Measurements from ENCODE around the gene MTHFSD.

MTHFSD gene

GRCh38 chr16:86566966-86567700 is 12.1 kb upstream of the MTHFSD start:
- Mint-ChIP-seq H3K27me3 (peaks cover 40% of the 10 kb centered on the region), H3K4me1 (peaks cover 30% of the 10 kb centered on the region), H3K4me3 (peak overlapping the region; percentile 52), H3K9me3 (no peaks in the 10 kb centered on the region), H3K36me3 (no peaks in the 10 kb centered on the region), H3K27ac (no peak overlapping the region)

GRCh38 chr16:86566601-86566965 is 11.5 kb upstream of the MTHFSD start, which contains the start of gene FOXC2:
FOXC2 (plus strand) TSS chr16:86566829; CDS start chr16:86567336, 507 bp downstream.
- Mint-ChIP-seq H3K27ac (peak within 1 kb of the TSS; percentile 62), H3K4me3 (peak within 1 kb of the TSS; percentile 54), H3K9me3 (no peaks in the 10 kb centered on the region), H3K27me3 (peaks cover 42% of the 10 kb centered on the region), H3K36me3 (no peaks in the 10 kb centered on the region), H3K4me1 (peaks cover 30% of the 10 kb centered on the region)

DNA sequence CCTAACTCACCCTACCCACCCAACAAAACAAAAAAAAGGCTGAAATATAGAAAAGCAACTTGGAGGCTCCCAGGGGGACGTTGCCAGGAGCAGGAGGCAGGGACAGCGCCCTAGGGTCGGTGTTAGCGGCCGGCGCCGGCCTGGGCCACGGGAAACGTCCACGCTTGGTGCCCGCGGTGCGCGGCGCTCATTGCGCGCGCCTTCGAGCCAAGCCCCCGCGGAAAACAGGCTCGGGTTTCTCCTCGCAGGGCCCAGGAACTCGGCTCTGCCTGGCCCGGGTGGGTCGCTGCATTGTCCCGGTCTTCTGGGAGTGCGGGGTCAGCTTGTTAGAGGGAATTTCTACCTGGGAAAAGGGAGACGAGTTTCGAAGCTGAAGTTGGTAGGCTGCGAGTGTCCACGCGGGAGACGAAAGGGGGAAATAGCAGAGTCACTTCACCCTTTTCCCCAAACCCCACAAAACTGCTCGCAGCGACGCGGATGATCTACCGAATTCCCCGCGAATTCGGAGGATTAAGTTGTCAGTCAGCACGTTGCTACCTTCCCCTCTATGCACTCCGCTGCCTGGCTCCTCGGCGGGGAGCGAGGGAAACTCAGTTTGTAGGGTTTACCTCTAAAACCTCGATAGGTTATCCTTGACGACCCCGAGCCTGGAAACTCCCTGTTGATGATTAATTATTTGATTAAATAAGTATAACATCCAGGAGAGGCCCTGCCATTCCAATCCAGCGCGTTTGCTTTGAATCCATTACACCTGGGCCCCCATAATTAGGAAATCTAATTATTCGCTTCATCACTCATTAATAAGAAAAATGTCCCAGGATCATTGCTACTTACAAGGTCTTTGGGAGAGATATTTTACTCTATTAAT is 10.8 kb upstream of the MTHFSD start:
- peaks cover 40% of the 10 kb centered on the region for H3K27me3 Mint-ChIP-seq
- H3K9me3 Mint-ChIP-seq: no peaks in the 10 kb centered on the region
- H3K27ac Mint-ChIP-seq: peak overlapping the region; percentile 62
- H3K4me1 Mint-ChIP-seq: peaks cover 30% of the 10 kb centered on the region
- no peaks in the 10 kb centered on the region for H3K36me3 Mint-ChIP-seq
- H3K4me3 Mint-ChIP-seq: no peak overlapping the region

GRCh38 chr16:86565181-86565631 is 10.2 kb upstream of the MTHFSD start:
- Mint-ChIP-seq H3K9me3 (no peaks in the 10 kb centered on the region), H3K27me3 (peaks cover 37% of the 10 kb centered on the region), H3K4me1 (peaks cover 30% of the 10 kb centered on the region), H3K4me3 (no peak overlapping the region), H3K36me3 (no peaks in the 10 kb centered on the region), H3K27ac (no peak overlapping the region)

- Mint-ChIP-seq H3K9me3 (no peaks in the 10 kb centered on the region), H3K4me3 (peak overlapping the region; percentile 81), H3K27ac (peak overlapping the region; percentile 65), H3K27me3 (peaks cover 34% of the 10 kb centered on the region), H3K36me3 (no peaks in the 10 kb centered on the region), H3K4me1 (peaks cover 28% of the 10 kb centered on the region)
These were observed 8.7 kb upstream of the MTHFSD start for GRCh38 chr16:86563469-86564345.

- peaks cover 25% of the 10 kb centered on the region for H3K4me1 Mint-ChIP-seq
- no peaks in the 10 kb centered on the region for H3K36me3 Mint-ChIP-seq
- H3K27me3 Mint-ChIP-seq: peaks cover 33% of the 10 kb centered on the region
- H3K27ac Mint-ChIP-seq: no peak overlapping the region
- H3K9me3 Mint-ChIP-seq: no peaks in the 10 kb centered on the region
- H3K4me3 Mint-ChIP-seq: no peak overlapping the region
These were observed 7.3 kb upstream of the MTHFSD start for GRCh38 chr16:86562356-86562755.

DNA sequence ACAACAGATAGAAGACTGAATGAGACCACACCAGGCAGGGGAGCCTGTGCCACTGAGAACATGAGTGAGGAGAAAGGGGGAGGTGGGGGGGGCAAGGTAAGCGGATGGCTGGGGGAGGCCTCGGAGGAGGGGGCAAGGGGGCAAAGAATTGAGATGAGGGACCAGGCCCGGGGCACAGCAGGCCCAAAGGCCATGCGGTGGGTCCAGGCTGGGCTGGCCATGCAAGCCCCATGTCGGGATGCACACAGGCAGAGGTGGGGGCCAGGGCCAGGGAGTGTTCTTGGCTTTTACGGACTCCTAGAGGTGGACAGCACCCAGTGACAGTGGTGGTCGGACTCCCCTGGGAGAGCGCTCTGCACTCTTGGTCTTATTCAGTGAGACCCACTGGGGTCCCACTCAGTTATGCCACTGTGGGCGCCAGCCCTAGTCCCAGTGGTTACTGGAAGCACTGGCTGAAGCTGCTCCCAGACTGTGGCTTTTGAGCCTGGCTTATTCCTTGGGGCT is 4.8 kb upstream of the MTHFSD start:
- Mint-ChIP-seq H3K9me3 (no peaks in the 10 kb centered on the region), H3K4me3 (no peak overlapping the region), H3K4me1 (peaks cover 22% of the 10 kb centered on the region), H3K27ac (no peak overlapping the region), H3K27me3 (peaks cover 25% of the 10 kb centered on the region), H3K36me3 (no peaks in the 10 kb centered on the region)

GRCh38 chr16:86558355-86559193 is 3.5 kb upstream of the MTHFSD start:
- no peak overlapping the region for H3K27ac Mint-ChIP-seq
- H3K27me3 Mint-ChIP-seq: peaks cover 15% of the 10 kb centered on the region
- peaks cover 21% of the 10 kb centered on the region for H3K4me1 Mint-ChIP-seq
- no peak overlapping the region for H3K4me3 Mint-ChIP-seq
- no peaks in the 10 kb centered on the region for H3K9me3 Mint-ChIP-seq
- H3K36me3 Mint-ChIP-seq: no peaks in the 10 kb centered on the region

GRCh38 chr16:86557587-86557986 is 2.6 kb upstream of the MTHFSD start:
- no peak overlapping the region for H3K4me3 Mint-ChIP-seq
- peaks cover 12% of the 10 kb centered on the region for H3K27me3 Mint-ChIP-seq
- no peak overlapping the region for H3K27ac Mint-ChIP-seq
- H3K36me3 Mint-ChIP-seq: peaks cover under 1% of the 10 kb centered on the region
- H3K4me1 Mint-ChIP-seq: peaks cover 23% of the 10 kb centered on the region
- H3K9me3 Mint-ChIP-seq: no peaks in the 10 kb centered on the region

GRCh38 chr16:86556576-86556975 is 1.5 kb upstream of the MTHFSD start:
- H3K4me1 Mint-ChIP-seq: peaks cover 28% of the 10 kb centered on the region
- no peaks in the 10 kb centered on the region for H3K9me3 Mint-ChIP-seq
- H3K27me3 Mint-ChIP-seq: peaks cover 9% of the 10 kb centered on the region
- H3K27ac Mint-ChIP-seq: no peak overlapping the region
- H3K36me3 Mint-ChIP-seq: peaks cover 2% of the 10 kb centered on the region
- H3K4me3 Mint-ChIP-seq: no peak overlapping the region

DNA sequence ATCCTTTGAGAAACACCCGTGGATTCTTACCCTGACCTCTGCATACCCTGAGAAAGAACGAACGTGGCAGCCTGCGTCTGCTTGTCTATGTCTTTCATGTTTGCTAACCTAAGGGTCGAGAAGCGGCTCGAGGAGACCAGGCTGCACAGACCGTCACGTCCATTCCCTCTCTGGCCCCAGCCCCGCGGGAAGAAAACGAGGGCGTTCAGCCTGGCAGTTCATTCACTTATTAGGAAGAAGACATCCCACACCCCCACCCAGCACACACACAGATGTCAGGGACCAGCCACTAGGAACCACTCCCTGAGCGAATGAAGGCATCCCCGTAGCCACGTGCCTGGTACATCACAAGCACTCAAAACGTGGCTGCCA is 655 bp upstream of the MTHFSD start:
- peaks cover 6% of the 10 kb centered on the region for H3K27me3 Mint-ChIP-seq
- peak overlapping the region; percentile 99 for H3K27ac Mint-ChIP-seq
- peaks cover 2% of the 10 kb centered on the region for H3K36me3 Mint-ChIP-seq
- H3K4me3 Mint-ChIP-seq: peak overlapping the region; percentile 94
- no peaks in the 10 kb centered on the region for H3K9me3 Mint-ChIP-seq
- peaks cover 28% of the 10 kb centered on the region for H3K4me1 Mint-ChIP-seq

DNA sequence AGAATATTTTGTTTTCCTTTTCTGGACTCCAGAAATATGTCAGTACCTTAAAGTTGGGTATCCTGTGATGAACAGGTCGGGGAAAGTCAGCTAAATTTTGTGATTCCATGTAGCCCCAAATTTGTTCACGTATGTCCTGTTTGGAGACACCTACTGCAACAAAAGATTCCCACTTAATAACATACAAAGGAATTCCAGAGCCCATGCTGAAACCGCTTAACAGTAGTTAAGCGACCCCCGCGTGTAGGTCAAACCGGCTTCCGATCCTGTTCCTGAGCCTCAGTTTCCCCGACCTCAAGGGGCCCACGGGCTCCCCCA is 477 bp downstream of the MTHFSD start:
- Mint-ChIP-seq H3K4me1 (peaks cover 28% of the 10 kb centered on the region), H3K4me3 (peak overlapping the region; percentile 94), H3K36me3 (peaks cover 2% of the 10 kb centered on the region), H3K9me3 (no peaks in the 10 kb centered on the region), H3K27me3 (peaks cover 5% of the 10 kb centered on the region), H3K27ac (peak overlapping the region; percentile 99)

DNA sequence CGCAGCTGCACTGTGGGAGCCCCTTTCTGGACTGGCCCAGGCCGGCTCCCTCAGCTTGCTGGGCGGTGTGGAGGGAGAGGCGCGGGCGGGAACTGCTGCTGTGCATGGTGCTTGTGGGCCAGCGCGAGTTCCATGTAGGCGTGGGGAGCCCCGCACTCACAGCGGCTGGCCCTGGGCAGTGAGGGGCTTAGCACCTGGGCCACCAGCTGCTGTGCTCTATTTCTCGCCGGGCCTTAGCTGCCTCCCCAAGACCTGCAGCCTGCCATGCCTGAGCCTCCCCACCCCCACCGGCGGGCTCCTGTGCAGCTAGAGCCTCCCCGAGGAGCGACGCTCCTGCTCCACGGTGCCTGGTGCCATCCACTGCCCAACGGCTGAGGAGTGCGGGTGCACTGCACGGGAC is 1.7 kb downstream of the MTHFSD start:
- Mint-ChIP-seq H3K27ac (no peak overlapping the region), H3K27me3 (peaks cover 2% of the 10 kb centered on the region), H3K36me3 (peaks cover 2% of the 10 kb centered on the region), H3K9me3 (no peaks in the 10 kb centered on the region), H3K4me3 (peak overlapping the region; percentile 94), H3K4me1 (peaks cover 28% of the 10 kb centered on the region)

DNA sequence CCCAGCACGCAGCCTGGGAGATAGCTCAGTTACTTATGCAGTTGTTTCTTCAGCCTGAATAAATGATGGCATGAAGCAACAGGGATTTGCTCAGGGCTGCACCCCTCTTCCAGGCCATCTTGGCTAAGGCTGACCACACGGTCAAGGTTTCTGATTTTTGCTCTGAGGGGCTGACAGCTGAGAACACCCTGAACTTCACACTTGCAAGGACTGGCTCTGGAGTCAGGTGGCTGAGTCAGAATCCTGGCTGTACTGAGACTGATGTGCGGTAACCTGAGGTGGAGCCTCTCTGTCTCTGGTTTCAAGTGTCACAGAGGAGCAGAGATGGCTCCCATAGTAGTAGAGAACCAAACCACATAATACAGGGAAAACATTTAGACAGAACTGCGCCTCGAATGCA is 4.8 kb downstream of the MTHFSD start:
- Mint-ChIP-seq H3K4me3 (no peak overlapping the region), H3K27ac (no peak overlapping the region), H3K27me3 (no peaks in the 10 kb centered on the region), H3K4me1 (peaks cover 21% of the 10 kb centered on the region), H3K9me3 (no peaks in the 10 kb centered on the region), H3K36me3 (peaks cover 2% of the 10 kb centered on the region)

- no peak overlapping the region for H3K27ac Mint-ChIP-seq
- peaks cover 19% of the 10 kb centered on the region for H3K4me1 Mint-ChIP-seq
- no peaks in the 10 kb centered on the region for H3K9me3 Mint-ChIP-seq
- H3K36me3 Mint-ChIP-seq: peaks cover 6% of the 10 kb centered on the region
- H3K27me3 Mint-ChIP-seq: no peaks in the 10 kb centered on the region
- no peak overlapping the region for H3K4me3 Mint-ChIP-seq
These were observed 5.2 kb downstream of the MTHFSD start for GRCh38 chr16:86549893-86550190.

Data from activated naive CD4-positive, alpha-beta T cell treated with anti-CD3 and anti-CD28 coated beads, Interleukin-2, amount 50 U/mL, for 24 hours (primary cell).